GM19023 (cell line): ENCODE data around the gene PRDM16.

Experiments used
- ATAC-seq: cut with Tn5 transposase; IDR thresholded peaks from one replicate; pipeline ENCODE4 v1.9.1; 2021; ENCODE audit warnings: mild to moderate bottlenecking, moderate library complexity; ENCODE audit not compliant: unreplicated experiment

The PRDM16 gene

DNA sequence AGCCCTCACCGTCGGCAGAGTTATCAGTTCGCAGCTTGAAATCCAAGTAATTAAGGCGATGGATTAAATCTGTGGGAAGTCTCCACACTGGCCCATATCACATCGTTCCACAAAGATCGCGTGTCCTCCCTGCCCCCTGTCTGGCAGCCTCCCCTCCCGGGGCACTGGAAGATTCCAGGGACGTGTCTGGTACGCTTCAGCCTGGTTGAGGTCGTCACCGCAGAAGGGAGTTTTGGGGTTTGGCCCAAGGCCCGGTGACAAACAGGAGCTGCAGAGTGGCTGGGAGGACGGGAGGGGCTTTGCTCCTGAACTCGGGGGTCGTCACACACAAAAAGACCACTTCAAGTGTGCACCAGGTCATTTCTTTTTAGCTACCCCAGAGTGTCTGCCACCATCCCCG is 51.1 kb downstream of the PRDM16 start:
- no peak for ATAC-seq

DNA sequence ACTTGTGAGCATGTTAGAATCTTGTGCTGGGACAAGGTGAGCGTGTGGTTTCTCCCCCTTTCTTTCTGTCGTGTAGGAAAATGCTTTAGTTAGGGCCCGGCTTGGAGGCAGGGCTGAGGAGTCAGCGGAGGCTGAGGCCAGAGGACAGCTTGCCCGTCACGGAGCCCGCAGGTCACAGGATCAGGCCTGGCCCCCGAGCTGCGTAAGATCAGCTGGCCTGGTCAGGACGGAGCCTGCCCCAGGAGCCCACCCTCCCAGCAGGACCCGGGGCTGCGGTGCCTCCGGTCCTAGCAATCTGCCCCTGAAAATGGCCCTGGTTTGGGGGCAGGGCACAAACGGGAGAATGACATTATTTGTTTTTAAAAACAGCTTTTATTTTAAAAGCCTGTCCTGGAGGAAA is 52.0 kb downstream of the PRDM16 start:
- ATAC-seq: no peak

GRCh38 chr1:3121401-3122210 is 52.6 kb downstream of the PRDM16 start:
- no peak for ATAC-seq

- no peak for ATAC-seq
Observed at GRCh38 chr1:3122311-3122710, 53.3 kb downstream of the PRDM16 start.

GRCh38 chr1:3124246-3124645 is 55.2 kb downstream of the PRDM16 start:
- no peak for ATAC-seq

- ATAC-seq: no peak
Observed at GRCh38 chr1:3125078-3125477, 56.1 kb downstream of the PRDM16 start.

DNA sequence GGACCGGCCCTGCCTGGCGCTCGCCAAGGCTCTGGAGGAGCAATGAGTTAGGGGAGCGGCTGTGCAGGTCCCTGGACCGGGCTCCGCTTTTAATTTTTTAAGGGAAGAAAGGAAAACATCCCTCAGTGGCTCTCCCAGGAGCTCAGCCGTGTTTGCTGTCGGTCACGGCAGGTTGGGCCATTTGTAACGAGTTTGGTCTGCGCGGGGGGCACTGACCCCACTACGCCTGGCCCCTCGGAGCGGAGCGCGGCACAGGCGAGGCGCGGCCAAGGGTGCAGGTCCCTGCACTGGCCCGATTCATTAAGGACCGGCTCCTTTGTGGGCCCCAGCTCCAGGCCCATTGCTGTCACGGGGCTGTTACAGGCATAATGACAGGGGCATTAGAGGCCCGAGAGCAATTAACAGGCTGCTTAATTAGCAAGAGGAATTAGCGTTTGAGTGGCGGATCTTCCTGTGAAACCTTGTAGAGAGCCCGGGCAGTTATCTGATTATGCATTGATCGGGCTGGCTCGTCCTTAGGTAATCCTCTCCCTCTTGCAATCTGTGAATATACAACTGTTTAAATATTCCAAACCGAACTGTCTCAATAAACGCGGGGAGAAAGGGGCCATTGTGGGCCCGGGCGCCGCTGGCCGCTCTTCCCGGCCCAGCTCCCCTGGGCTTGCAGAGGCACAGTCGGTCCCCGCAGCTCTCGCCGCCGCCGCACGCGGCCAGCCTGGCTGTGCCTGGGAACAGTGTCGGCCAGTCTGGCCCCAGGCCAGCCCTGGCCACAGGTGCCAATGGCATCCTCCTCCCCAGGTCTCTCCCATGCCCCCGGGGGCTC is 56.8 kb downstream of the PRDM16 start:
- ATAC-seq: no peak

GRCh38 chr1:3126756-3127678 is 58.0 kb downstream of the PRDM16 start:
- no peak for ATAC-seq

DNA sequence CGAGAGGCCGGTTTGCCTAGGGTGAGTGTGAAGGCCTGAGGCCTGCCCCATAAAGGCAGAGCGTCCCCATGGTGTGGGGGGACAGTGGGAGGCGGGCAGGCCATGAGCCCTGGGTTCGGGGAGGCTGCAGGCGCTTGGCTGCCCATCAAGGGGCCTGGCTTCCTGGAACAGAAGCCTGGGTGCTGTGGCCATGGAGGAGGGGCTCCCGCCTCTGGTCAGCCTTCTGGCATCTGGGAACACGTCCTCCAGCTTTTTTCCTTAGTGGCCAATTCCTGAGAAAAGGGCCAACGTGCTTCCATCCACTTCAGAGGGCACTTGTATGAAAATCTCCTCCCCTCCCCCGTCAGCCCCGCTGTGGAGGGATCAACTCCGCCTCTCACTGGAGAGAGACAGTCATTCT is 58.7 kb downstream of the PRDM16 start:
- ATAC-seq: no peak

DNA sequence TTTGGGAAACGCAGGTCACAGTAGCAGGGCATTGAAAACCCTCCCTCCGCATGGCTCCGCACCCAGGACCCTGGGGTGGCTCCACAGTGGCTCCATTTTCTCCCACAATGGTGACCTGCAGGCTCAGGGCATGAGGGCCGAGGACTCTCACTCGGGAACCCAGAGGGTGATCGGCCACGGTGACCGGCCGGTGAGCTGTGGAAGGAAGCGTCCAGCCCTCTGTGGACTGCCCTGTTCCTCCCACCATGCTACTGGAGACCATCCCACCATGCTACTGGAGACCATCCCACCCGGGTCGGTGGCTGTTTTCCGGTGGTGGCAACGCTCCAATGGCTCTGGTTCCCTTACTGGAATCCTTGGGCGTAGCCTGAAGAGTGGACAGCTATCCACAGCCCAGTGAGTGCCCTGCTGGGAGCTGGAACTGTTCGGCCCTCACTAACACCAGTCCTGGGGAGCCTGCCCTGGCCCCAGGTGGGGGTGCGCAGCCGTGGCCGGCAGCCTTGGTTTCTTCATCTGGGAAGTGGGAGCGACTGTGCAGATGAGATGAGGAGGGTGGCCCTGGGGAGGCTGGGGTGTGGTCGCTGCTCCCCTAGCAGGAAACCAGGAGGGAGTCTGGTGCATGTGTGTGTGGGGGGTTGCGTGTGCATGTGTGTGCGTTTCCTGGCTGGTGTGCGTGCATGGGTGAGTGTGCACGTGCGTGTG is 59.6 kb downstream of the PRDM16 start:
- ATAC-seq: no peak

DNA sequence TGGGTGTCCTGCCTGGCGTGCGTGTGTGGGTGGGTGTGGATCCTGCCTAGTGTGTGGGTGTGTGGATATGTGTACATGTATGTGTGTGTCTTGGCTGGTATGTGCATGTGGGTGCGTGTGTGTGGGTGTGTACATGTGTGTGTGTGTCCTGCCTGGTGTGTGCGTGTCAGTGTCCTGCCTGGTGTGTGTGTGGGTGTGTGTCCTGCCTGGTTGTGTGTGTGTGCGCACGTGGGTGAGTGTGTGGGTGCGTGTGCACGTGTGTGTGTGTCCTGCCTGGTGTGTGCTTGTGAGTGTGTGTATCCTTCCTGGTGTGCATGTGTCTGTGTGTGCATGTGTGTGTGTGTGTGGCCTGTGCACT is 60.1 kb downstream of the PRDM16 start:
- ATAC-seq: no peak

GRCh38 chr1:3130268-3130667 is 61.3 kb downstream of the PRDM16 start:
- ATAC-seq: no peak

- ATAC-seq: no peak
Observed at GRCh38 chr1:3132660-3133059, 63.7 kb downstream of the PRDM16 start.

DNA sequence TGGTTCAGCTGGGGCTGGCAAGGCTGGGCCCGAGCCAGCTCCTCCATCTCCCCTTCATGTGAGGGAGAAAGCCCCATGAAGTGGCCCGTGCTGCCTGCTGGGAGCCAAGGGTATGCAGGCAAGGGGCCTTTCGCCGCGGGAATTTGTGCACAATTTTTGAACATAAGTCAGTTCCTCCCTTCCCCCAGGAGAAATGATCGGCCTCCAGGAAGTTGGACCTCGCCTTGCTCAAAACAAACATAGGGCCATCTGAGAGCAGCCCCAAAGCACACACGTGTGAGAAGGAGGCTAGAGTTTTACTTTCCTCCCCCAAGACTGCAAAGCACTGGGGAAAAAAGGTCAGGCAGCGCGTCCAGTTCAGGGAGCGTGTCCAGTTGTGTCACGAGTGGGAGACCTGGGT is 64.7 kb downstream of the PRDM16 start:
- no peak for ATAC-seq

DNA sequence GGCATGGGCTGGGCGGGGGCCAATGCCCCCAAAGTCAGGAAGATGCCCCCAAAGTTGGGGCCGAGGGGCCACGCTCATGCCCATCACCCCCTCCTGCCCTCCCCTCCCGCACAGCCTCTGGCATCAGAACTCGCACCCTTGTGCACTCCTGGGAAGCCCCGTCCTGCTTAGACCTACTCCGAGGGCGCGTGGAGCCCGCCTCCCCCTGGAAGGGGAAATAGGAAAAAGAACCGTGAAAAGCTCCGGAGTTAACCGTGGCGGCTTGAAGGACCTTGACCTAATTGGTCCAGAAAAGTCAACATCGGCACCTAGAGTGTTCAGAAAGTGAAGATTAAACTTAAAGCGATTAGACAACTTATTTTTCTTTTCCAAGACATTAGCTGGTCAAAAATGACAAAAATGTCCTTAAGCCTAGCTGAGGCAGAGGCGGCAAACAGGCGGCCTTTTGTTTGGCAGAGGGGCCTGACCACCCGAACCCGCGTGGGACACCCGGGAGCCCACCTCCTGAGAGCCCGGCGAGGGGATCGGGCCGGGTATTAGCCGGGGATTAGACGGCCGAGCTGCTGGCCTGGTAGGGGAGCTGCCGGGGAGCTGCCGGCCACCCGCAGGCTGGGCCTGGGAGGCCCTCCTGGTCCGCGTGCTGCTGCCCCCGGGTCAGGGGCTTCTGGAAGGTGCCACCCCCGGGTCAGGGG is 65.5 kb downstream of the PRDM16 start:
- no peak for ATAC-seq

GRCh38 chr1:3135073-3135702 is 66.2 kb downstream of the PRDM16 start:
- ATAC-seq: no peak

DNA sequence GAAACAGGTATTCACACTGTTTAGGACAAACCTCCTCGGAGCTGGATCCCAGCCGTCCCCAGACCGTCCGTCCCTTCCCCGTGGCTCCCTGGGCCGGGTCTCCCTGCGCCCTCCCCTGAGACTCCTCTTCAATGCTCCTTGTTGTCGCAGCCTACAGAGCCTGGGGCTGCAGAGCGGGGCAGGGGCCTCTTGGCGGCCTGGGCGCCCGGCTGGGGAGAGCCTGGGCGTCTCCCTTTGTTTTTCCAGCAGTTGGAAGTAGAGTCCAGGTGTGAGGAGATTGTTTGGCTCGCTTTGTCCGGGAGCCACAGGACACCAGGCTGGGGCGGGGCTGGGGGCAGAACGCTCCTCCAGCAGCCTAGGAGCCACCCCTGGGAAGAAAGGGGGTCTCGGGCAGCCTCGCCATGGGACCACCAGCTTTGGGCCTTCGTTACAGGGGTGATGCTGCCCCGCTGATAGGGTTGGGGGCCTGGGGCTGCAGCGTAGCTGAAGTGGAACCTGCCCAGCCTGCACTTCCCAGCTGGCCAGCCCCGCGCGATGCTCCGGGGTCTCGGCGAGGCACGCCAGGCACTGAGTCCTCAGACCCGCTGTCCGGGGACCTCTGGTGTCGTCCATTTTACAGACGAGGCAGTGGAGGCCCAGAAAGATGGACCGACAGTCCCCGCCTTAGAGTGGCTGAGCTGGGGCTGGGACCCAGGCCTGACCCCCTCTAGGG is 66.9 kb downstream of the PRDM16 start:
- no peak for ATAC-seq

GRCh38 chr1:3136532-3136931 is 67.5 kb downstream of the PRDM16 start:
- ATAC-seq: no peak
